IMR-90 (cell line): Measurements from ENCODE around the gene NET1. TPM values are rescaled to one million over a fixed set of nuclear protein-coding genes. Genes with fewer than 3 reads are reported as not detected.

Experiments used
- ATAC-seq: fragments of 200-7000 bp; cut with Tn5 transposase; 2 replicates; pipeline ENCODE4 v1.9.1; 2020; ENCODE audit warnings: low read depth, mild to moderate bottlenecking, moderate library complexity
- BruUV-seq: library from RNA; stranded (reverse); fragments of 400-500 nt; replicated peaks from 2 replicates; lab custom pipeline; 2021; lab: Mats Ljungman, UMichigan
- CTCF ChIA-PET: fragments of 300-600 bp; formaldehyde crosslinking; extraction: SDS; loops from one replicate; lab custom pipeline; 2021; ENCODE audit warnings: antibody characterized with exemption; lab: Yijun Ruan, JAX
- POLR2A ChIA-PET: fragments of 300-600 bp; sonication (Branson Sonifier 250); formaldehyde crosslinking; loops from one replicate; lab custom pipeline; 2022; ENCODE audit warnings: antibody characterized with exemption; ENCODE audit not compliant: unreplicated experiment; lab: Charles Lee
- DNase-seq: peaks from one replicate; pipeline ENCODE4 v3.0.0; 2013
- H2AFZ ChIP-seq: replicated peaks from 2 replicates; pipeline ENCODE3; 2013; ENCODE audit warnings: low read length, mild to moderate bottlenecking; ENCODE audit not compliant: poor library complexity
- H2AK5ac ChIP-seq: 2 replicates; pipeline ENCODE4 v1.6.1; 2013; ENCODE audit warnings: low read depth, low read length, inconsistent platforms
- H2AK9ac ChIP-seq: replicated peaks from 2 replicates; pipeline ENCODE3; 2013; ENCODE audit warnings: mild to moderate bottlenecking, low read depth, low read length, moderate library complexity; ENCODE audit not compliant: poor library complexity
- H2BK120ac ChIP-seq: 2 replicates; pipeline ENCODE4 v1.6.1; 2013; ENCODE audit warnings: low read depth, low read length, inconsistent platforms
- H2BK15ac ChIP-seq: 3 replicates; pipeline ENCODE4 v1.6.1; 2013; ENCODE audit warnings: low read depth, low read length, inconsistent platforms
- H2BK20ac ChIP-seq: 2 replicates; pipeline ENCODE4 v1.6.1; 2013; ENCODE audit warnings: low read depth, mild to moderate bottlenecking, inconsistent platforms, low read length, moderate library complexity
- H2BK5ac ChIP-seq: 2 replicates; pipeline ENCODE4 v1.6.1; 2013; ENCODE audit warnings: mild to moderate bottlenecking, low read depth, low read length, inconsistent platforms; ENCODE audit not compliant: poor library complexity, severe bottlenecking
- H3K14ac ChIP-seq: replicated peaks from 2 replicates; pipeline ENCODE4 v1.6.1; 2013; ENCODE audit warnings: low read depth, low read length, inconsistent platforms
- H3K18ac ChIP-seq: 2 replicates; pipeline ENCODE4 v1.6.1; 2013; ENCODE audit warnings: low read depth, low read length, control low read depth
- H3K23ac ChIP-seq: 2 replicates; pipeline ENCODE4 v1.6.1; 2013; ENCODE audit warnings: low read depth, low read length, inconsistent platforms
- H3K27ac ChIP-seq: 2 replicates; pipeline ENCODE4 v1.5.1; 2013; ENCODE audit warnings: mild to moderate bottlenecking, control low read depth, low read length; ENCODE audit not compliant: insufficient read depth
- H3K27me3 ChIP-seq: 2 replicates; pipeline ENCODE4 v1.6.1; 2013; ENCODE audit warnings: low read length; ENCODE audit not compliant: control insufficient read depth, insufficient read depth
- H3K36me3 ChIP-seq: 2 replicates; pipeline ENCODE4 v1.6.1; 2013; ENCODE audit warnings: low read length, mixed read lengths; ENCODE audit not compliant: control insufficient read depth, insufficient read depth
- H3K4ac ChIP-seq: 2 replicates; pipeline ENCODE4 v1.6.1; 2013; ENCODE audit warnings: low read depth, low read length, inconsistent platforms
- H3K4me1 ChIP-seq: 2 replicates; pipeline ENCODE4 v1.6.1; 2013; ENCODE audit warnings: low read length, mixed read lengths; ENCODE audit not compliant: control insufficient read depth, insufficient read depth
- H3K4me2 ChIP-seq: 2 replicates; pipeline ENCODE4 v1.6.1; 2013; ENCODE audit warnings: low read depth, mild to moderate bottlenecking, control low read depth, low read length, moderate library complexity
- H3K4me3 ChIP-seq: 2 replicates; pipeline ENCODE4 v1.5.1; 2013; ENCODE audit warnings: low read depth, mild to moderate bottlenecking, control low read depth, low read length, moderate library complexity; ENCODE audit not compliant: insufficient read depth
- H3K56ac ChIP-seq: 2 replicates; pipeline ENCODE4 v1.6.1; 2013; ENCODE audit warnings: low read length, inconsistent platforms; ENCODE audit not compliant: insufficient read depth; ENCODE audit errors: extremely low read depth
- H3K79me1 ChIP-seq, 2 experiments: 2 replicates each; pipeline ENCODE4 v1.6.1; 2013; ENCODE audit warnings: low read length in 2 of 2, inconsistent platforms in 1 of 2, low read depth in 1 of 2
- H3K9ac ChIP-seq: 2 replicates; pipeline ENCODE4 v1.6.1; 2013; ENCODE audit warnings: low read depth, low read length, control low read depth
- H3K9me1 ChIP-seq: 2 replicates; pipeline ENCODE4 v1.6.1; 2013; ENCODE audit warnings: low read length, inconsistent platforms; ENCODE audit not compliant: insufficient read depth
- H3K9me3 ChIP-seq: 2 replicates; pipeline ENCODE4 v1.6.1; 2013; ENCODE audit warnings: low read length; ENCODE audit not compliant: control insufficient read depth, insufficient read depth
- H4K20me1 ChIP-seq: 2 replicates; pipeline ENCODE4 v1.6.1; 2013; ENCODE audit warnings: low read length, inconsistent platforms; ENCODE audit not compliant: insufficient read depth
- H4K5ac ChIP-seq: 2 replicates; pipeline ENCODE4 v1.6.1; 2013; ENCODE audit warnings: mild to moderate bottlenecking, low read depth, low read length, control low read depth
- H4K8ac ChIP-seq, 2 experiments: 2 replicates each; pipeline ENCODE4 v1.6.1; 2013; ENCODE audit warnings: low read depth in 2 of 2, low read length in 2 of 2, control low read depth in 1 of 2, inconsistent platforms in 1 of 2
- H4K91ac ChIP-seq: 2 replicates; pipeline ENCODE4 v1.6.1; 2013; ENCODE audit warnings: low read depth, low read length, inconsistent platforms; ENCODE audit not compliant: insufficient read depth
- BHLHE40 ChIP-seq: fragments of 150-350 bp; IDR thresholded peaks from 2 replicates; pipeline ENCODE4 v1.6.1; 2016; ENCODE audit warnings: mild to moderate bottlenecking, low read depth, low read length
- CEBPB ChIP-seq: IDR thresholded peaks from 2 replicates; pipeline ENCODE4 v1.6.1; 2012; ENCODE audit warnings: low read depth, low read length, improper control_type of control experiment
- ELK1 ChIP-seq: fragments of 150-350 bp; IDR thresholded peaks from 2 replicates; pipeline ENCODE4 v1.6.1; 2016; ENCODE audit warnings: low read depth, mild to moderate bottlenecking, low read length, moderate library complexity, borderline replicate concordance
- FOS ChIP-seq: fragments of 150-350 bp; IDR thresholded peaks from 2 replicates; pipeline ENCODE4 v1.6.1; 2016; ENCODE audit warnings: low read depth, low read length
- MAZ ChIP-seq: IDR thresholded peaks from 2 replicates; pipeline ENCODE4 v1.6.1; 2012; ENCODE audit warnings: low read depth, mild to moderate bottlenecking, low read length, improper control_type of control experiment, moderate library complexity, borderline replicate concordance
- MXI1 ChIP-seq: IDR thresholded peaks from 2 replicates; pipeline ENCODE4 v1.6.1; 2012; ENCODE audit warnings: low read depth, mild to moderate bottlenecking, low read length, moderate library complexity, borderline replicate concordance
- NFE2L2 ChIP-seq: fragments of 150-350 bp; IDR thresholded peaks from 2 replicates; pipeline ENCODE4 v1.6.1; 2016; ENCODE audit warnings: low read depth, mild to moderate bottlenecking, low read length
- RAD21 ChIP-seq: IDR thresholded peaks from 2 replicates; pipeline ENCODE4 v1.6.1; 2012; ENCODE audit warnings: low read length, improper control_type of control experiment
- RCOR1 ChIP-seq: IDR thresholded peaks from 2 replicates; pipeline ENCODE4 v1.6.1; 2012; ENCODE audit warnings: mild to moderate bottlenecking, low read length, improper control_type of control experiment; ENCODE audit not compliant: insufficient replicate concordance
- RFX5 ChIP-seq: IDR thresholded peaks from 2 replicates; pipeline ENCODE4 v1.8.0; 2012; ENCODE audit warnings: low read depth, mild to moderate bottlenecking, low read length, moderate library complexity
- WGBS, 2 experiments: methylation state at CpG; one replicate each; pipeline versions ENCODE4 v1.1.5 to v1.1.7; 2013; ENCODE audit warnings: missing lambda C conversion rate in 2 of 2; ENCODE audit not compliant: insufficient read length in 1 of 2; ENCODE audit errors: extremely low coverage in 2 of 2; 5-methylcytosine and 5-hydroxymethylcytosine counted together
- dilution Hi-C: fragments of 300-500 bp; cut with HindIII; formaldehyde crosslinking; loops from one replicate; pipeline ENCODE4 v1.14.3; 2018; ENCODE audit warnings: low sequenced_read_pairs; ENCODE audit not compliant: unreplicated experiment
- in situ Hi-C: fragments of 300-500 bp; cut with MboI; formaldehyde crosslinking; loops from 3 replicates; pipeline ENCODE4 v1.14.3; 2019; ENCODE audit warnings: low sequenced_read_pairs, inconsistent platforms, mixed read lengths
- intact Hi-C: fragments of 100-400 bp; cut with micrococcal nuclease; formaldehyde crosslinking; loops from 2 replicates; pipeline ENCODE4 v1.10.0; 2022
- polyA plus RNA-seq, 3 experiments: library from polyadenylated mRNA; depleted of rRNA; stranded (reverse); fragments of >200 nt; gene quantifications; 2 replicates each; pipeline ENCODE4 v1.2.3, GENCODE V29; 2012; ENCODE audit warnings: low replicate concordance in 1 of 3
- total RNA-seq: library from RNA; depleted of rRNA; stranded (reverse); fragments of >200 nt; gene quantifications from 2 replicates; pipeline ENCODE4 v1.2.3, GENCODE V29; 2012

Gene NET1
- total and polyA plus RNA-seq, 2 of the 4 experiments (the other 2 are of a cell fraction), result 20.0 to 54.7 TPM

- TF ChIP-seq MAZ, result no peak
These were observed 90.5 kb downstream of the NET1 start (continued) for GRCh38 chr10:5502571-5503476.

GRCh38 chr10:5503477-5503835, 91.1 kb downstream of the NET1 start:
- no peak overlapping the region for H4K91ac ChIP-seq
- peaks cover 7% of the 10 kb centered on the region; the same call in 1 of the 2 replicates for H3K9me1 ChIP-seq
- no peaks in the 10 kb centered on the region for H3K36me3 ChIP-seq
- H2AK5ac ChIP-seq, result no peak overlapping the region
- TF ChIP-seq FOS, result no peak
- no peak for TF ChIP-seq MAZ
- TF ChIP-seq ELK1, result no peak
- no peak for TF ChIP-seq RAD21
- no peak for TF ChIP-seq CEBPB
- TF ChIP-seq RFX5, result no peak
- no peak for TF ChIP-seq BHLHE40
- TF ChIP-seq RCOR1, result no peak
- no peak for TF ChIP-seq MXI1
- no peak for TF ChIP-seq NFE2L2
- DNase-seq (no peak), ATAC-seq (no peak)
- H3K23ac ChIP-seq, result no peak overlapping the region
- no peak overlapping the region for H3K4ac ChIP-seq
- no peak overlapping the region for H3K56ac ChIP-seq
- ChIA-PET POLR2A (no interaction called here), CTCF (no interaction called here)
- H3K27ac ChIP-seq, result no peak overlapping the region
- no peak overlapping the region for H3K18ac ChIP-seq
- H2BK5ac ChIP-seq, result no peak overlapping the region
- no TSS peak for BruUV-seq
- no peak overlapping the region for H3K4me2 ChIP-seq
- H4K8ac ChIP-seq, result no peak overlapping the region
- in situ Hi-C loops, result no loop called here
- intact Hi-C loops, result no loop called here
- no peak overlapping the region for H3K4me3 ChIP-seq
- H3K14ac ChIP-seq, result no peak overlapping the region
- H2BK15ac ChIP-seq, result no peak overlapping the region
- H2BK120ac ChIP-seq, result no peak overlapping the region
- H3K4me1 ChIP-seq, result no peaks in the 10 kb centered on the region
- no peaks in the 10 kb centered on the region for H3K79me1 ChIP-seq
- dilution Hi-C loops, result no loop called here
- no CpG with 5 or more reads among the region's 3 CpGs for WGBS, 2 experiments
- H2AFZ ChIP-seq, result no peak overlapping the region
- no peaks in the 10 kb centered on the region for H3K9me3 ChIP-seq
- no peak overlapping the region for H4K5ac ChIP-seq
- no peak overlapping the region for H3K9ac ChIP-seq
- H2AK9ac ChIP-seq, result no peak overlapping the region
- no peak overlapping the region for H2BK20ac ChIP-seq
- H3K27me3 ChIP-seq, result peaks cover 49% of the 10 kb centered on the region
- H4K20me1 ChIP-seq, result no peaks in the 10 kb centered on the region
